ENCODE data around the gene REEP5. TPM values are rescaled to one million over a fixed set of nuclear protein-coding genes. Genes with fewer than 3 reads are reported as not detected.

Gene REEP5
- total and polyA plus RNA-seq, 2 of the 13 experiments (the other 11 are each of a cell fraction or from before 2014, with no cell fraction given): 49.4 to 239 TPM

DNA sequence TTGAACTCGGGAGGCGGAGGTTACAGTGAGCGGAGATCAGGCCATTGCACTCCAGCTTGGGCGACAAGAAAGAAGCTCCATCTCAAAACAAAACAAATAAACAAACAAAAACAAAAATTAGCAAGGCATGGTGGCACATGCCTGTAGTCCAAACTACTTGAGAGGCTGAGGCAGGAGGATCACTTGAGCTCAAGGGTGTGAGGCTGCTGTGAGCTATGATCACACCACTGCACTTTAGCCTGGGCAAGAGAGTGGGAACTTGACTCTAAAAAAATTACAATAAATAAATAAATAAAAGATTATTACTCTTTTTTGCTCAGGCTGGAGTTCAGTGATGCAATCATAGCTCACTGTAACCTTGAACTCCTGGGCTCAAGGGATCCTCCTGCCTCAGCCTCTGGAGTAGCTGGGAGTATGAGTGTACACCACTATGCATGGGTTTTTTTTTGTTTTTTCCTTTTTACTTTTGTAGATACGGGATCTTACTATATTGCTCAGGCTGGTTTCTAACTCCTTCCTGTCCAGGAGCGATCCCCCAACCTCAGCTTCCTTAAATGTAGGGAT lies 45.6 kb upstream of the REEP5 start (continued):
- TF ChIP-seq, protein P1, sequence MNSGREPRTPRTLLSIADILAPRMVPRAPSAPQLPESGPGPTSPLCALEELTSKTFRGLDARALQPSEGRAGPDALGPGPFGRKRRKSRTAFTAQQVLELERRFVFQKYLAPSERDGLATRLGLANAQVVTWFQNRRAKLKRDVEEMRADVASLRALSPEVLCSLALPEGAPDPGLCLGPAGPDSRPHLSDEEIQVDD (CRISPR knock-in tag; IDR thresholded peaks at IDR 0.05; ENCODE audit: borderline replicate concordance): no peak
- TF ChIP-seq ZNF225 (CRISPR knock-in tag; IDR thresholded peaks at IDR 0.05) (no peak), ZNF17 (CRISPR knock-in tag; IDR thresholded peaks at IDR 0.05) (no peak), ZNF709 (CRISPR knock-in tag; IDR thresholded peaks at IDR 0.05) (no peak), BCL6 (CRISPR knock-in tag; IDR thresholded peaks at IDR 0.05) (0 out of 2 replicates have a peak, but pooled peaks have one; percentile 17), HNRNPK (IDR thresholded peaks at IDR 0.05; ENCODE audit: low read depth, low read length, poor library complexity, severe bottlenecking) (no peak), ELF4 (CRISPR knock-in tag; IDR thresholded peaks at IDR 0.05; ENCODE audit: borderline replicate concordance) (no peak), NCOA5 (CRISPR knock-in tag; IDR thresholded peaks at IDR 0.05) (no peak), KLF16 (CRISPR knock-in tag; IDR thresholded peaks at IDR 0.05) (0 out of 4 replicates have a peak, but pooled peaks of 1 of the 2 experiments have one; percentile 38), PHF21A (CRISPR knock-in tag; IDR thresholded peaks at IDR 0.05) (no peak), ZNF644 (CRISPR knock-in tag; IDR thresholded peaks at IDR 0.05; ENCODE audit: low read depth) (no peak; the same call in 1 of the 2 replicates), SMAD1 (CRISPR knock-in tag; IDR thresholded peaks at IDR 0.05; ENCODE audit: borderline replicate concordance, low read depth) (no peak), CEBPB (IDR thresholded peaks at IDR 0.05; ENCODE audit: borderline replicate concordance, low read depth, low read length) (peak; percentile 82), ZNF891 (CRISPR knock-in tag; IDR thresholded peaks at IDR 0.05) (no peak), RXRB (CRISPR knock-in tag; IDR thresholded peaks at IDR 0.05; ENCODE audit: borderline replicate concordance) (peak; percentile 33; the same call in 1 of the 2 replicates), NFKBIZ (CRISPR knock-in tag; IDR thresholded peaks at IDR 0.05) (no peak), NCOA2 (CRISPR knock-in tag; IDR thresholded peaks at IDR 0.05) (peak; percentile 51; the same call in 1 of the 2 replicates), RBM39 (IDR thresholded peaks at IDR 0.05; ENCODE audit: low read depth, low read length, poor library complexity, severe bottlenecking) (no peak), MIXL1 (CRISPR knock-in tag; IDR thresholded peaks at IDR 0.05) (no peak), FOXC1 (CRISPR knock-in tag; IDR thresholded peaks at IDR 0.05; ENCODE audit: borderline replicate concordance) (no peak), GABPB1 (CRISPR knock-in tag; IDR thresholded peaks at IDR 0.05) (no peak), ZNF12 (CRISPR knock-in tag; IDR thresholded peaks at IDR 0.05) (peak; percentile 85; the same call in 1 of the 2 replicates), HMG20A (CRISPR knock-in tag; IDR thresholded peaks at IDR 0.05; ENCODE audit: borderline replicate concordance) (peak; percentile 31; the same call in 1 of the 2 replicates)
- TF ChIP-seq, protein P2, sequence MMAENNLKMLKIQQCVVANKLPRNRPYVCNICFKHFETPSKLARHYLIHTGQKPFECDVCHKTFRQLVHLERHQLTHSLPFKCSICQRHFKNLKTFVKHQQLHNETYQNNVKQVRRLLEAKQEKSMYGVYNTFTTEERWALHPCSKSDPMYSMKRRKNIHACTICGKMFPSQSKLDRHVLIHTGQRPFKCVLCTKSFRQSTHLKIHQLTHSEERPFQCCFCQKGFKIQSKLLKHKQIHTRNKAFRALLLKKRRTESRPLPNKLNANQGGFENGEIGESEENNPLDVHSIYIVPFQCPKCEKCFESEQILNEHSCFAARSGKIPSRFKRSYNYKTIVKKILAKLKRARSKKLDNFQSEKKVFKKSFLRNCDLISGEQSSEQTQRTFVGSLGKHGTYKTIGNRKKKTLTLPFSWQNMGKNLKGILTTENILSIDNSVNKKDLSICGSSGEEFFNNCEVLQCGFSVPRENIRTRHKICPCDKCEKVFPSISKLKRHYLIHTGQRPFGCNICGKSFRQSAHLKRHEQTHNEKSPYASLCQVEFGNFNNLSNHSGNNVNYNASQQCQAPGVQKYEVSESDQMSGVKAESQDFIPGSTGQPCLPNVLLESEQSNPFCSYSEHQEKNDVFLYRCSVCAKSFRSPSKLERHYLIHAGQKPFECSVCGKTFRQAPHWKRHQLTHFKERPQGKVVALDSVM (CRISPR knock-in tag; IDR thresholded peaks at IDR 0.05): peak; percentile 96
- TF ChIP-seq, protein P3, sequence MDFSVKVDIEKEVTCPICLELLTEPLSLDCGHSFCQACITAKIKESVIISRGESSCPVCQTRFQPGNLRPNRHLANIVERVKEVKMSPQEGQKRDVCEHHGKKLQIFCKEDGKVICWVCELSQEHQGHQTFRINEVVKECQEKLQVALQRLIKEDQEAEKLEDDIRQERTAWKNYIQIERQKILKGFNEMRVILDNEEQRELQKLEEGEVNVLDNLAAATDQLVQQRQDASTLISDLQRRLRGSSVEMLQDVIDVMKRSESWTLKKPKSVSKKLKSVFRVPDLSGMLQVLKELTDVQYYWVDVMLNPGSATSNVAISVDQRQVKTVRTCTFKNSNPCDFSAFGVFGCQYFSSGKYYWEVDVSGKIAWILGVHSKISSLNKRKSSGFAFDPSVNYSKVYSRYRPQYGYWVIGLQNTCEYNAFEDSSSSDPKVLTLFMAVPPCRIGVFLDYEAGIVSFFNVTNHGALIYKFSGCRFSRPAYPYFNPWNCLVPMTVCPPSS (IDR thresholded peaks at IDR 0.05): no peak
- TF ChIP-seq, protein P4, sequence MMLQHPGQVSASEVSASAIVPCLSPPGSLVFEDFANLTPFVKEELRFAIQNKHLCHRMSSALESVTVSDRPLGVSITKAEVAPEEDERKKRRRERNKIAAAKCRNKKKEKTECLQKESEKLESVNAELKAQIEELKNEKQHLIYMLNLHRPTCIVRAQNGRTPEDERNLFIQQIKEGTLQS (CRISPR knock-in tag; IDR thresholded peaks at IDR 0.05): peak; percentile 41; the same call in 1 of the 2 replicates
- TF ChIP-seq, protein P5, sequence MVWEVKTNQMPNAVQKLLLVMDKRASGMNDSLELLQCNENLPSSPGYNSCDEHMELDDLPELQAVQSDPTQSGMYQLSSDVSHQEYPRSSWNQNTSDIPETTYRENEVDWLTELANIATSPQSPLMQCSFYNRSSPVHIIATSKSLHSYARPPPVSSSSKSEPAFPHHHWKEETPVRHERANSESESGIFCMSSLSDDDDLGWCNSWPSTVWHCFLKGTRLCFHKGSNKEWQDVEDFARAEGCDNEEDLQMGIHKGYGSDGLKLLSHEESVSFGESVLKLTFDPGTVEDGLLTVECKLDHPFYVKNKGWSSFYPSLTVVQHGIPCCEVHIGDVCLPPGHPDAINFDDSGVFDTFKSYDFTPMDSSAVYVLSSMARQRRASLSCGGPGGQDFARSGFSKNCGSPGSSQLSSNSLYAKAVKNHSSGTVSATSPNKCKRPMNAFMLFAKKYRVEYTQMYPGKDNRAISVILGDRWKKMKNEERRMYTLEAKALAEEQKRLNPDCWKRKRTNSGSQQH (CRISPR knock-in tag; IDR thresholded peaks at IDR 0.05; ENCODE audit: low read depth): no peak
